IMR-90 (cell line): ENCODE results near the gene SARDH. TPM values are rescaled to one million over a fixed set of nuclear protein-coding genes. Genes with fewer than 3 reads are reported as not detected.

Source experiments
- ATAC-seq: fragments of 200-7000 bp; cut with Tn5 transposase; 2 replicates; pipeline ENCODE4 v1.9.1; 2020; ENCODE audit warnings: low read depth, mild to moderate bottlenecking, moderate library complexity
- BruUV-seq: library from RNA; stranded (reverse); fragments of 400-500 nt; replicated peaks from 2 replicates; lab custom pipeline; 2021; lab: Mats Ljungman, UMichigan
- CTCF ChIA-PET: fragments of 300-600 bp; formaldehyde crosslinking; extraction: SDS; loops from one replicate; lab custom pipeline; 2021; ENCODE audit warnings: antibody characterized with exemption; lab: Yijun Ruan, JAX
- POLR2A ChIA-PET: fragments of 300-600 bp; sonication (Branson Sonifier 250); formaldehyde crosslinking; loops from one replicate; lab custom pipeline; 2022; ENCODE audit warnings: antibody characterized with exemption; ENCODE audit not compliant: unreplicated experiment; lab: Charles Lee
- DNase-seq: peaks from one replicate; pipeline ENCODE4 v3.0.0; 2013
- H2AFZ ChIP-seq: replicated peaks from 2 replicates; pipeline ENCODE3; 2013; ENCODE audit warnings: low read length, mild to moderate bottlenecking; ENCODE audit not compliant: poor library complexity
- H2AK5ac ChIP-seq: 2 replicates; pipeline ENCODE4 v1.6.1; 2013; ENCODE audit warnings: low read depth, low read length, inconsistent platforms
- H2AK9ac ChIP-seq: replicated peaks from 2 replicates; pipeline ENCODE3; 2013; ENCODE audit warnings: mild to moderate bottlenecking, low read depth, low read length, moderate library complexity; ENCODE audit not compliant: poor library complexity
- H2BK120ac ChIP-seq: 2 replicates; pipeline ENCODE4 v1.6.1; 2013; ENCODE audit warnings: low read depth, low read length, inconsistent platforms
- H2BK15ac ChIP-seq: 3 replicates; pipeline ENCODE4 v1.6.1; 2013; ENCODE audit warnings: low read depth, low read length, inconsistent platforms
- H2BK20ac ChIP-seq: 2 replicates; pipeline ENCODE4 v1.6.1; 2013; ENCODE audit warnings: low read depth, mild to moderate bottlenecking, inconsistent platforms, low read length, moderate library complexity
- H2BK5ac ChIP-seq: 2 replicates; pipeline ENCODE4 v1.6.1; 2013; ENCODE audit warnings: mild to moderate bottlenecking, low read depth, low read length, inconsistent platforms; ENCODE audit not compliant: poor library complexity, severe bottlenecking
- H3K14ac ChIP-seq: replicated peaks from 2 replicates; pipeline ENCODE4 v1.6.1; 2013; ENCODE audit warnings: low read depth, low read length, inconsistent platforms
- H3K18ac ChIP-seq: 2 replicates; pipeline ENCODE4 v1.6.1; 2013; ENCODE audit warnings: low read depth, low read length, control low read depth
- H3K23ac ChIP-seq: 2 replicates; pipeline ENCODE4 v1.6.1; 2013; ENCODE audit warnings: low read depth, low read length, inconsistent platforms
- H3K27ac ChIP-seq: 2 replicates; pipeline ENCODE4 v1.5.1; 2013; ENCODE audit warnings: mild to moderate bottlenecking, control low read depth, low read length; ENCODE audit not compliant: insufficient read depth
- H3K27me3 ChIP-seq: 2 replicates; pipeline ENCODE4 v1.6.1; 2013; ENCODE audit warnings: low read length; ENCODE audit not compliant: control insufficient read depth, insufficient read depth
- H3K36me3 ChIP-seq: 2 replicates; pipeline ENCODE4 v1.6.1; 2013; ENCODE audit warnings: low read length, mixed read lengths; ENCODE audit not compliant: control insufficient read depth, insufficient read depth
- H3K4ac ChIP-seq: 2 replicates; pipeline ENCODE4 v1.6.1; 2013; ENCODE audit warnings: low read depth, low read length, inconsistent platforms
- H3K4me1 ChIP-seq: 2 replicates; pipeline ENCODE4 v1.6.1; 2013; ENCODE audit warnings: low read length, mixed read lengths; ENCODE audit not compliant: control insufficient read depth, insufficient read depth
- H3K4me2 ChIP-seq: 2 replicates; pipeline ENCODE4 v1.6.1; 2013; ENCODE audit warnings: low read depth, mild to moderate bottlenecking, control low read depth, low read length, moderate library complexity
- H3K4me3 ChIP-seq: 2 replicates; pipeline ENCODE4 v1.5.1; 2013; ENCODE audit warnings: low read depth, mild to moderate bottlenecking, control low read depth, low read length, moderate library complexity; ENCODE audit not compliant: insufficient read depth
- H3K56ac ChIP-seq: 2 replicates; pipeline ENCODE4 v1.6.1; 2013; ENCODE audit warnings: low read length, inconsistent platforms; ENCODE audit not compliant: insufficient read depth; ENCODE audit errors: extremely low read depth
- H3K79me1 ChIP-seq, 2 experiments: 2 replicates each; pipeline ENCODE4 v1.6.1; 2013; ENCODE audit warnings: low read length in 2 of 2, inconsistent platforms in 1 of 2, low read depth in 1 of 2
- H3K9ac ChIP-seq: 2 replicates; pipeline ENCODE4 v1.6.1; 2013; ENCODE audit warnings: low read depth, low read length, control low read depth
- H3K9me1 ChIP-seq: 2 replicates; pipeline ENCODE4 v1.6.1; 2013; ENCODE audit warnings: low read length, inconsistent platforms; ENCODE audit not compliant: insufficient read depth
- H3K9me3 ChIP-seq: 2 replicates; pipeline ENCODE4 v1.6.1; 2013; ENCODE audit warnings: low read length; ENCODE audit not compliant: control insufficient read depth, insufficient read depth
- H4K20me1 ChIP-seq: 2 replicates; pipeline ENCODE4 v1.6.1; 2013; ENCODE audit warnings: low read length, inconsistent platforms; ENCODE audit not compliant: insufficient read depth
- H4K5ac ChIP-seq: 2 replicates; pipeline ENCODE4 v1.6.1; 2013; ENCODE audit warnings: mild to moderate bottlenecking, low read depth, low read length, control low read depth
- H4K8ac ChIP-seq, 2 experiments: 2 replicates each; pipeline ENCODE4 v1.6.1; 2013; ENCODE audit warnings: low read depth in 2 of 2, low read length in 2 of 2, control low read depth in 1 of 2, inconsistent platforms in 1 of 2
- H4K91ac ChIP-seq: 2 replicates; pipeline ENCODE4 v1.6.1; 2013; ENCODE audit warnings: low read depth, low read length, inconsistent platforms; ENCODE audit not compliant: insufficient read depth
- CHD1 ChIP-seq: IDR thresholded peaks from 2 replicates; pipeline ENCODE4 v1.6.1; 2012; ENCODE audit warnings: low read depth, low read length, improper control_type of control experiment
- ELK1 ChIP-seq: fragments of 150-350 bp; IDR thresholded peaks from 2 replicates; pipeline ENCODE4 v1.6.1; 2016; ENCODE audit warnings: low read depth, mild to moderate bottlenecking, low read length, moderate library complexity, borderline replicate concordance
- MAFK ChIP-seq: IDR thresholded peaks from 2 replicates; pipeline ENCODE4 v1.6.1; 2012; ENCODE audit warnings: low read depth, low read length, improper control_type of control experiment
- MXI1 ChIP-seq: IDR thresholded peaks from 2 replicates; pipeline ENCODE4 v1.6.1; 2012; ENCODE audit warnings: low read depth, mild to moderate bottlenecking, low read length, moderate library complexity, borderline replicate concordance
- NFE2L2 ChIP-seq: fragments of 150-350 bp; IDR thresholded peaks from 2 replicates; pipeline ENCODE4 v1.6.1; 2016; ENCODE audit warnings: low read depth, mild to moderate bottlenecking, low read length
- RAD21 ChIP-seq: IDR thresholded peaks from 2 replicates; pipeline ENCODE4 v1.6.1; 2012; ENCODE audit warnings: low read length, improper control_type of control experiment
- RFX5 ChIP-seq: IDR thresholded peaks from 2 replicates; pipeline ENCODE4 v1.8.0; 2012; ENCODE audit warnings: low read depth, mild to moderate bottlenecking, low read length, moderate library complexity
- WGBS, 2 experiments: methylation state at CpG; one replicate each; pipeline versions ENCODE4 v1.1.5 to v1.1.7; 2013; ENCODE audit warnings: missing lambda C conversion rate in 2 of 2; ENCODE audit not compliant: insufficient read length in 1 of 2; ENCODE audit errors: extremely low coverage in 2 of 2; 5-methylcytosine and 5-hydroxymethylcytosine counted together
- dilution Hi-C: fragments of 300-500 bp; cut with HindIII; formaldehyde crosslinking; loops from one replicate; pipeline ENCODE4 v1.14.3; 2018; ENCODE audit warnings: low sequenced_read_pairs; ENCODE audit not compliant: unreplicated experiment
- in situ Hi-C: fragments of 300-500 bp; cut with MboI; formaldehyde crosslinking; loops from 3 replicates; pipeline ENCODE4 v1.14.3; 2019; ENCODE audit warnings: low sequenced_read_pairs, inconsistent platforms, mixed read lengths
- intact Hi-C: fragments of 100-400 bp; cut with micrococcal nuclease; formaldehyde crosslinking; loops from 2 replicates; pipeline ENCODE4 v1.10.0; 2022
- polyA plus RNA-seq, 3 experiments: library from polyadenylated mRNA; depleted of rRNA; stranded (reverse); fragments of >200 nt; gene quantifications; 2 replicates each; pipeline ENCODE4 v1.2.3, GENCODE V29; 2012; ENCODE audit warnings: low replicate concordance in 1 of 3
- total RNA-seq: library from RNA; depleted of rRNA; stranded (reverse); fragments of >200 nt; gene quantifications from 2 replicates; pipeline ENCODE4 v1.2.3, GENCODE V29; 2012

SARDH gene
- total and polyA plus RNA-seq, 2 of the 4 experiments (the other 2 are of a cell fraction) = 5.0 to 7.5 TPM

- CTCF ChIA-PET = interaction anchor here (3.2 kb wide), 1 partner anchor 215 kb away, joined by 24 read pairs; no protein-coding TSS in a partner anchor
Observed at GRCh38 chr9:133779516-133780403, 41.6 kb upstream of the SARDH start.

More at GRCh38 chr9:133779516-133780403, 41.6 kb upstream of the SARDH start:
- POLR2A ChIA-PET = no interaction called here
- Histone ChIP-seq H3K9ac (no peak overlapping the region), H3K14ac (no peak overlapping the region), H3K4ac (no peak overlapping the region), H2AK5ac (no peak overlapping the region), H4K91ac (no peak overlapping the region), H4K8ac (no peak overlapping the region), H2AFZ (no peak overlapping the region), H3K23ac (no peak overlapping the region), H3K27ac (no peak overlapping the region), H2AK9ac (no peak overlapping the region), H3K4me3 (no peak overlapping the region), H3K36me3 (peaks cover 53% of the 10 kb centered on the region), H3K9me3 (no peaks in the 10 kb centered on the region), H4K5ac (no peak overlapping the region), H3K4me2 (no peak overlapping the region), H4K20me1 (no peaks in the 10 kb centered on the region), H3K18ac (no peak overlapping the region), H2BK15ac (no peak overlapping the region), H2BK120ac (no peak overlapping the region), H3K27me3 (no peaks in the 10 kb centered on the region), H3K9me1 (no peaks in the 10 kb centered on the region), H2BK20ac (no peak overlapping the region), H3K4me1 (no peaks in the 10 kb centered on the region), H3K79me1 (no peaks in the 10 kb centered on the region), H2BK5ac (no peak overlapping the region), H3K56ac (no peak overlapping the region)
- dilution Hi-C loops (loop anchor here (25.0 kb wide), 1 partner anchor 233 kb away; no protein-coding TSS in a partner anchor), in situ Hi-C loops (loop anchor here (25.0 kb wide), 1 partner anchor 358 kb away; the partner anchor contains the start of gene WDR5), intact Hi-C loops (no loop called here)
- BruUV-seq = no TSS peak
- ATAC-seq (no peak), DNase-seq (no peak)
- TF ChIP-seq MAFK = no peak
- no peak for TF ChIP-seq CHD1
- TF ChIP-seq MXI1 = no peak
- TF ChIP-seq NFE2L2 = no peak
- no peak for TF ChIP-seq RAD21
- no peak for TF ChIP-seq ELK1
- no peak for TF ChIP-seq RFX5
- no CpG with 5 or more reads among the region's 19 CpGs for WGBS, 2 experiments
